Duodenal mucosa (tissue), 2 donors: ENCODE measurements around the gene MAML3.

Experiments used
- H3K27ac ChIP-seq: one replicate; pipeline ENCODE4 v1.7.0; 2013; ENCODE audit warnings: low read depth, low read length
- H3K27me3 ChIP-seq, 2 donors: one replicate each; pipeline ENCODE4 v1.7.0; 2013; ENCODE audit warnings: low read length in 2 of 2, control low read depth in 1 of 2; ENCODE audit not compliant: insufficient read depth in 2 of 2, control insufficient read depth in 1 of 2
- H3K36me3 ChIP-seq, 2 donors: one replicate each; pipeline ENCODE4 v1.7.0; 2013; ENCODE audit warnings: low read length in 2 of 2, control low read depth in 1 of 2; ENCODE audit not compliant: insufficient read depth in 2 of 2, control insufficient read depth in 1 of 2
- H3K4me1 ChIP-seq, 2 donors: one replicate each; pipeline ENCODE4 v1.7.0; 2013; ENCODE audit warnings: low read length in 2 of 2, control low read depth in 1 of 2; ENCODE audit not compliant: insufficient read depth in 2 of 2, control insufficient read depth in 1 of 2
- H3K4me3 ChIP-seq, 2 donors: one replicate each; pipeline ENCODE4 v1.7.0; 2013; ENCODE audit warnings: low read length in 2 of 2, low read depth in 1 of 2
- H3K9ac ChIP-seq, 2 donors: one replicate each; pipeline ENCODE4 v1.7.0; 2013; ENCODE audit warnings: low read length in 2 of 2, low read depth in 1 of 2
- H3K9me3 ChIP-seq, 2 donors: one replicate each; pipeline ENCODE4 v1.7.0; 2013; ENCODE audit warnings: low read length in 2 of 2, control low read depth in 1 of 2; ENCODE audit not compliant: control insufficient read depth in 1 of 2

MAML3 gene

DNA sequence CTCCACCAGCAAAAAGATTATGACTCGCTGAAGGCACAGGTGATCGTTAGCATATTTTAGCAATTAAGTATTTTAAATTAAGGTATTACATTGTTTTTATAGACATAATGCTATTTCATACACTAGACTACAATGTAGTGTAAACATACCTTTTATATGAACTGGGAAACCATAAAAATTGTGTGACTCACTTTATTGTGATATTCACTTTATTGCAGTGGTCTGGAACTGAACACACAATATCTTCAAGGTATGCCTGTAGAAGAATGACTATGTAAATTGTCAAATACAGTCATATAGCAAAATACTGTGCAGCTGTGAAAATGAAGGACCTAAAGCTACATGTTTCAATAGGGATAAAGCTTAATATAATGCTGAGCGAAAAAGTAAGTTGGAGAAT, 26.6 kb upstream of the MAML3 start:
- H3K27ac ChIP-seq = no peak overlapping the region
- no peaks in the 10 kb centered on the region for H3K4me1 ChIP-seq
- no peak overlapping the region for H3K9ac ChIP-seq
- no peaks in the 10 kb centered on the region for H3K36me3 ChIP-seq
- H3K9me3 ChIP-seq = no peaks in the 10 kb centered on the region
- no peak overlapping the region for H3K4me3 ChIP-seq
- H3K27me3 ChIP-seq = no peaks in the 10 kb centered on the region

DNA sequence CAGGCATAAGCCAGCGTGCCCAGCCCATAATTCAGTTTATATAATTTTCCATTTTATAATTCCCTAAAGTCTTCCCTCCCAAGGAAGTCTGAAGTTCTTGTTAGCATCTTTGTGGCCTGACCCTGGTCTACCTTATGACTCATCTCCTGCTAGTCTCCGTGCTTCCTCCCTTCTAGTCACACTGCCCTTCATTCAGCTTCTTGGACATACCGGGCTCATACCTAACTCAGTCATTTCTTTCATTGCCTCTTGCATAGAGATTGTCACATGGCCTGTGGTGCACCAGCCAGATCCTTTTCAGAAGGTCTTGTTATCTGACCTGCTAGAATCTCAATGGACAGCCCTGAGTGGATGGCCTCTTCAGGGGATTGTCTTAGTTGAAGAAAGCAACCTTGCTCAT, 22.8 kb upstream of the MAML3 start:
- H3K27me3 ChIP-seq = no peaks in the 10 kb centered on the region
- no peaks in the 10 kb centered on the region for H3K9me3 ChIP-seq
- H3K9ac ChIP-seq = no peak overlapping the region
- H3K27ac ChIP-seq = no peak overlapping the region
- no peak overlapping the region for H3K4me3 ChIP-seq
- no peaks in the 10 kb centered on the region for H3K36me3 ChIP-seq
- no peaks in the 10 kb centered on the region for H3K4me1 ChIP-seq

DNA sequence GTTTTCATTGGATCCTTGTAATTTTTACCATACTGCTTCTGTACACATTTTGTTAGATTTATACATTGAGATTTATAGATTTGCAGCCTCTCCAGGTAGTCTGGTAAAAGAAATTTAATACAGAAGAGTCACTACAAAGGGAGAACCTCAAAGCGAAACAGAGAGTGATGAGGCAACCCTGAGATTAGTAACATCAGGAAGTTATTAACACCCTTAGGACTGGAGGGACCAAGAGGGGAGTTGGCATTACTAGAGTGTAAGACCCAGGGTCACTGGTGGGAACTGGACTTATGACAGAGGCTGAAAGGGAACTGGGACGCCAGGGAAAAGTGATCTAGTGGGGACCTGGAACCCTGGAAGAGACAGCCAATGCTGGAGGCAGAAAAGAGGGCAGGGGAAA, 20.6 kb upstream of the MAML3 start:
- Histone ChIP-seq H3K27me3 (no peaks in the 10 kb centered on the region), H3K4me3 (no peak overlapping the region), H3K9ac (no peak overlapping the region), H3K36me3 (no peaks in the 10 kb centered on the region), H3K4me1 (no peaks in the 10 kb centered on the region), H3K27ac (no peak overlapping the region), H3K9me3 (no peaks in the 10 kb centered on the region)

DNA sequence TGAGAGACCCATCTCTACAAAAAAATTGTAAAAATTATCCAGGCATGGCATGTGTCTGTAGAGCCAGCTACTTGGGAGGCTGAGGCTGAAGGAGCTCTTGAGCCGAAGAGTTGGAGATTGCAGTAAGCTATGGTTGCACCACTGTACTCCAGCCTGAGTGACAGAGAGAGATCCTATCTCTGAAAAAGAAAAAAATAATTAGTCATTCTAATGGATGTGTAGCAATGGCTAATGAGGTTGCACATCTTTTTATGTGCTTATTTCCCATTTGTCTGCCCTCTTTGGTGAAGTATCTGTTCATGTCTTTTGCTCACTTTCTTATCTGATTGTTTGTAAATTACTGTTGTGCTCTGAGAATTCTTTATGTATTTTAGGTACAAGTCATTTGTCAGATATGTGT, 19.0 kb upstream of the MAML3 start:
- Histone ChIP-seq H3K27ac (no peak overlapping the region), H3K4me3 (no peak overlapping the region), H3K9me3 (no peaks in the 10 kb centered on the region), H3K9ac (no peak overlapping the region), H3K36me3 (no peaks in the 10 kb centered on the region), H3K4me1 (no peaks in the 10 kb centered on the region), H3K27me3 (no peaks in the 10 kb centered on the region)

DNA sequence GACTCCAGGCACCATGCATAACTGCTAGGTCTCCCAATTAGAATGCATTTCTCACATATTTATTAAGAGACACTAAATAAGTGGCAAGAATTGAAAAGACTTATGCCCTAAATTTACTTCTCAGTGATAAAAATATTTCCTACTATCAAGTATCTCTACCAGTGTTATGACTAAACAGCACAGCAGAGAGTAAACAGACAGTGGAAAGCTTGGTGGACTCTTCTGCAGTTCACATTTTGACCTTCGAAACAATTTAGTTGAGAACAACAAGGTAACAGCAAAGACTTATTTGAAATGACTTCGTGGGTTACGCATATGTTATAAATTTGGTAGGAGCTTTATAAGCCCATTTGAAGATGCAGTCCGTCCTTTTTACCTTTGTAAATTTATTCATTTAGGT, 16.3 kb upstream of the MAML3 start:
- Histone ChIP-seq H3K9ac (no peak overlapping the region), H3K27me3 (no peaks in the 10 kb centered on the region), H3K9me3 (no peaks in the 10 kb centered on the region), H3K4me3 (no peak overlapping the region), H3K27ac (no peak overlapping the region), H3K4me1 (no peaks in the 10 kb centered on the region), H3K36me3 (no peaks in the 10 kb centered on the region)

DNA sequence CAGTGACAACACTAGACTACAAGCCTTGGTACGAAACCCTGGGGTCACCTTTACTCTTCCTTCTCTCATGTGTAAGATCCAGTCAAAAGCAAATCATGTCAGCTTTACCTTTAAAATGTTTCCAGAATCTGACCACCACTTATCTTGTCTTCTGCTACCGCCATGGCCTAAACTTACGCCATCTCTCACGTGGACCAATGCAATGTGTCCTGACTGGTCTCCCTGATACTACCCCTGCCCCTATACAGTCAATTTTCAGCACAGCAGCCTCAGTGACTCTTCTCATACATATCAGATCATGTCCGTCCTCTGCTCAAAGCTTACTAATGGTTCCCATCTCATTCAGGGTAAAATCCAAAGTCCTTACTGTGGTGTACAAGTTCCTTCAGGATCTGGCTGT, 15.0 kb upstream of the MAML3 start:
- H3K4me3 ChIP-seq = no peak overlapping the region
- H3K27ac ChIP-seq = no peak overlapping the region
- no peak overlapping the region for H3K9ac ChIP-seq
- H3K4me1 ChIP-seq = no peaks in the 10 kb centered on the region
- H3K27me3 ChIP-seq = no peaks in the 10 kb centered on the region
- H3K36me3 ChIP-seq = no peaks in the 10 kb centered on the region
- H3K9me3 ChIP-seq = no peaks in the 10 kb centered on the region

DNA sequence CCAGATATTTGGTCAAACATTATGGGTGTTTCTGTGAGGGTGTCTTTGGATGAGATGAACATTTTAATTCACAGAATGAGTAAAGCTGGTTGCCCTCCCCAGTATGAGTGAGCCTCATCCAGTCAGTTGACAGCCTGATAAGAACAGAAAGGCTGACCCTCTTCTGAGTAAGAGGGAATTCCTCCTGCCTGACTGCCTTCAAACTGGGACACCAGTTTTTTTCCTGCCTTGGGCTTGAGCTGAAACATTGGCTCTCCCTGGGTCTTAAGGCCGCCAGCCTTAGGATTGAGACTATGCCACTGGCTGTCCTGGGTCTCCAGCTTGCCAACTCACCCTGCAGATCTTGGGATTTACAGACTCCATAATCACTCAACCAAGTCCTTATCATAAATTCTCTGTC, 14.5 kb upstream of the MAML3 start:
- Histone ChIP-seq H3K9ac (no peak overlapping the region), H3K27ac (no peak overlapping the region), H3K4me3 (no peak overlapping the region), H3K4me1 (no peaks in the 10 kb centered on the region), H3K27me3 (no peaks in the 10 kb centered on the region), H3K9me3 (no peaks in the 10 kb centered on the region), H3K36me3 (no peaks in the 10 kb centered on the region)

DNA sequence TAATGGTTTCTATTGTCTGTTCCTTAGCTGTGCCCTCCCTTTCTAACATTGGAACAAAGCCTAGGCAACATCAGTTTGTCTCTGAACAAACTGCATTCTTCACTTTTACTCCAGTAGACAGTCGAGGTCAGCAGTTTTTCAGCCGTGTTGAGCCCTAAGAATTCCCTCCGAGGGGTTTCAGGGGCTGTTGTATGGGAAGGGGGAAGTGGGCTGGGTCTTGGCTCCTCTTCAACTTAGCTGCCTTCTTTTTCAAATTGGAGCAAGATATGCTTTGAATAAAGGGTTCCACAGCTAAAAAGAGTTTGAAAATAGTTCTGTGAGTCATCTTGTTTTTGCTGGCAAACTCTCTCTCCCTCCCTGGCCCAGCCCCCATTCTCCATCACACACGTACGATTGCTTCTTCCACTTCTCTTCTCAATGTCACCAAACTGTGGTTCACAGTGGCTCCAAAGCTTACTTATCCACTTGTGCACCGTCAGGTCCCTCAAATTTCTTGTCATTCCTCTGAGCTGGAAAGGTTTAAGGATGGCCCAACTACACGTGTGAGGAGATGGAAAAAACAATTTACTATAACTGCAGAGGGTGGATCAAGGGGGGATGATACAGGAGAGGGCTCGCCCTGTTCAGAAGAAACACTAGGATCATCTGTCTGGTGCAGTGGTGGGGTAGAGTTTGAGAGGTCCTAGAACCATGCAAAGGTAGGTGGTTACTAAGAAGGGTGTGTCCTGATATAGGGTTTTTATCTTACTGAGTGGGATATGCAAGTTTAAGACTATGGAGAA, 9.2 kb upstream of the MAML3 start:
- Histone ChIP-seq H3K9ac (no peak overlapping the region), H3K4me1 (peaks cover 4 to 7% of the 10 kb centered on the region in 2 donors)

DNA sequence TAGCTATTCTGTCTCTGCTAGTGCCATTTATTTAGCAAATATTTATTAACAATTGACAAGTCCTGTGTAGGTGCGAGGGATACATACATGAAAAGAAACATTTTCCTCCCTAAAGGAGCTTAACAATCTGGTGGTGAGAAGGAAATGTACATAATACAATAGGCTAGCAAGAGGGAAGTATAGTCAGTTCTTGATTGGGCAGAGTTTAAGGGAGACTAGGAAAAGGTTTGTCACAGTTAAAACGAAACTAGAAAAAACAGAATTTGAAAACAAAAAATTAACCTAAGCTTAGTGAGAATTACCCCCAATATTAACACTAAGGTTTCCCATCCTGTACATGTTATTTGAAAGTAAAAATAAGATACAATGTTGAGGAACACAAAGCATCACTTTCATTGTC, 8.6 kb upstream of the MAML3 start:
- Histone ChIP-seq H3K36me3 (no peaks in the 10 kb centered on the region), H3K9ac (no peak overlapping the region), H3K27me3 (no peaks in the 10 kb centered on the region), H3K9me3 (no peaks in the 10 kb centered on the region), H3K4me1 (peaks cover 8 to 13% of the 10 kb centered on the region in 2 donors), H3K27ac (no peak overlapping the region), H3K4me3 (no peak overlapping the region)

More for the DNA sequence above, 9.2 kb upstream of the MAML3 start:
- H3K36me3 ChIP-seq = no peaks in the 10 kb centered on the region
- H3K27me3 ChIP-seq = no peaks in the 10 kb centered on the region
- H3K4me3 ChIP-seq = no peak overlapping the region
- H3K9me3 ChIP-seq = no peaks in the 10 kb centered on the region
- H3K27ac ChIP-seq = no peak overlapping the region

DNA sequence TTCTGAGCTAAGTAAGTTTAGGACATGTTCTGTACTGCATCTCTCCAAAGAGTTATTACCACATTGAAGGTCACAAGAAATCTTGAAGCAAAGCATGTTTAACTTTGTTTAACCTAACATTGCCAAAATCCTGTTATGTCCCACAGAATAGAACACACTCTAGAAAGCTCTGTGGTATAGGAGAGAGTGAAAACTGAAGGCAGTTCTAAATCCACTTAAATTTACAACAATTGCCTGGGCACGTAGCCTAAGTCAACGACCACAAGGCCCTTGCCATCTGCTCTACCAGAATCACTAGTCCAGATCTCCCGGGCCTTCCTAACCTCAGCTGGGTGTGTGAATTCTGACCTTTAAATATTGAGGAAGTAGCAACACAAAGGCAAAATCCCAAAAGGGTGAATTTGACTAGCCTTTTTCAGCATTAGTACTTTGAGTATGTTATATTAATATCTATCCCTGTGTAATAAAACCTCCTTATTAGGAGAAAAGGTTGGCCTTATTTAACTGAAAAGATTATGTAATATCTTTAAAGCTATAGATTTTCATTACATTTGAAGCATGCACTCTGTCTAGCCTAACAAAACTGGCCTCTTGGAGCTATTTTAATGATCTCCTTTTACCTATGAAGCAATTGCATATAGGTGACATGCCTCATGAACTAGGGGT, 4.5 kb upstream of the MAML3 start:
- no peaks in the 10 kb centered on the region for H3K36me3 ChIP-seq
- no peaks in the 10 kb centered on the region for H3K27me3 ChIP-seq
- no peaks in the 10 kb centered on the region for H3K9me3 ChIP-seq
- H3K4me1 ChIP-seq = peaks cover 11 to 23% of the 10 kb centered on the region in 2 donors
- H3K27ac ChIP-seq = no peak overlapping the region
- H3K4me3 ChIP-seq = no peak overlapping the region
- no peak overlapping the region for H3K9ac ChIP-seq
